OCI-LY1 (cell line): ENCODE results near the gene RASGRF2.

Source experiments
- H2AFZ ChIP-seq: fragments of 200-600 bp; sonication (generic), shearing (Covaris generic); 2 replicates; pipeline ENCODE4 v1.6.0; 2014; ENCODE audit warnings: antibody characterized with exemption, mild to moderate bottlenecking, low read length
- H3F3A ChIP-seq: fragments of 200-600 bp; sonication (generic), shearing (Covaris generic); 2 replicates; pipeline ENCODE4 v1.6.0; 2014; ENCODE audit warnings: mild to moderate bottlenecking, antibody characterized with exemption, low read length, moderate library complexity; ENCODE audit not compliant: insufficient read depth
- H3K27ac ChIP-seq: fragments of 200-600 bp; sonication (generic); 2 replicates; pipeline ENCODE4 v1.5.1; 2014; ENCODE audit warnings: low read length, mixed run types, mild to moderate bottlenecking, low read depth; ENCODE audit not compliant: poor library complexity, severe bottlenecking
- H3K27me3 ChIP-seq: fragments of 200-600 bp; sonication (generic); 2 replicates; pipeline ENCODE4 v1.6.0; 2014; ENCODE audit warnings: antibody characterized with exemption, mild to moderate bottlenecking, low read length, moderate library complexity; ENCODE audit not compliant: insufficient read depth
- H3K36me3 ChIP-seq: fragments of 200-600 bp; sonication (generic); 2 replicates; pipeline ENCODE4 v1.6.1; 2014; ENCODE audit warnings: mild to moderate bottlenecking, antibody characterized with exemption, low read length, moderate library complexity, mixed read lengths; ENCODE audit not compliant: insufficient read depth
- H3K4me1 ChIP-seq: fragments of 200-600 bp; sonication (generic); 2 replicates; pipeline ENCODE4 v1.5.1; 2014; ENCODE audit warnings: mild to moderate bottlenecking, low read length, moderate library complexity; ENCODE audit not compliant: insufficient read depth, severe bottlenecking
- H3K4me2 ChIP-seq: fragments of 200-600 bp; sonication (generic), shearing (Covaris generic); 2 replicates; pipeline ENCODE4 v1.6.1; 2014; ENCODE audit warnings: low read length
- H3K4me3 ChIP-seq: fragments of 200-600 bp; sonication (generic); 2 replicates; pipeline ENCODE4 v1.5.1; 2014; ENCODE audit warnings: low read length, low read depth, mild to moderate bottlenecking, mixed read lengths; ENCODE audit not compliant: poor library complexity, severe bottlenecking
- H3K79me2 ChIP-seq: fragments of 200-600 bp; shearing (Covaris generic); 2 replicates; pipeline ENCODE4 v1.6.1; 2016; ENCODE audit warnings: mixed run types, low read length, mixed read lengths; ENCODE audit not compliant: insufficient read depth
- H3K9ac ChIP-seq: fragments of 200-600 bp; sonication (generic), shearing (Covaris generic); 2 replicates; pipeline ENCODE4 v1.6.1; 2014; ENCODE audit warnings: mild to moderate bottlenecking, low read length, mixed read lengths
- H3K9me2 ChIP-seq: fragments of 200-600 bp; sonication (generic), shearing (Covaris generic); 2 replicates; pipeline ENCODE4 v1.6.1; 2014; ENCODE audit warnings: low read depth, mild to moderate bottlenecking, low read length, mixed read lengths
- H3K9me3 ChIP-seq: fragments of 200-600 bp; shearing (Covaris generic); 2 replicates; pipeline ENCODE4 v1.6.1; 2014; ENCODE audit warnings: low read length, mixed read lengths
- H4K20me1 ChIP-seq: fragments of 200-600 bp; sonication (generic), shearing (Covaris generic); 2 replicates; pipeline ENCODE4 v1.6.0; 2016; ENCODE audit warnings: mild to moderate bottlenecking, low read length; ENCODE audit not compliant: insufficient read depth
- CTCF ChIP-seq: fragments of 200-600 bp; sonication (generic), shearing (Covaris generic); IDR thresholded peaks from 2 replicates; pipeline ENCODE4 v1.5.1; 2017; ENCODE audit warnings: mild to moderate bottlenecking, antibody characterized with exemption, low read length, moderate library complexity, mixed read lengths
- EZH2 ChIP-seq: fragments of 200-600 bp; sonication (generic), shearing (Covaris generic); IDR thresholded peaks from 2 replicates; pipeline ENCODE4 v1.8.0; 2017; ENCODE audit warnings: borderline replicate concordance, mixed run types, mild to moderate bottlenecking, antibody characterized with exemption, low read length, moderate library complexity, mixed read lengths

RASGRF2 gene

GRCh38 chr5:81182396-81183390, 222.5 kb downstream of the RASGRF2 start:
- Histone ChIP-seq H3K36me3 (no peaks in the 10 kb centered on the region), H2AFZ (no peak overlapping the region), H3K79me2 (no peaks in the 10 kb centered on the region), H3K27ac (no peak overlapping the region), H3K27me3 (no peaks in the 10 kb centered on the region), H3K4me2 (no peak overlapping the region), H3K9me2 (no peaks in the 10 kb centered on the region), H3F3A (no peaks in the 10 kb centered on the region), H3K9ac (no peak overlapping the region), H3K9me3 (no peaks in the 10 kb centered on the region), H4K20me1 (no peaks in the 10 kb centered on the region), H3K4me3 (no peak overlapping the region), H3K4me1 (no peaks in the 10 kb centered on the region)
- TF ChIP-seq EZH2 (no peak), CTCF (no peak)

GRCh38 chr5:81183811-81184748, 223.9 kb downstream of the RASGRF2 start:
- no peak for TF ChIP-seq CTCF
- no peak for TF ChIP-seq EZH2
- no peak overlapping the region for H2AFZ ChIP-seq
- H3K79me2 ChIP-seq = no peaks in the 10 kb centered on the region
- no peaks in the 10 kb centered on the region for H3K4me1 ChIP-seq
- H3K4me3 ChIP-seq = no peak overlapping the region
- H3K27ac ChIP-seq = no peak overlapping the region
- H3K4me2 ChIP-seq = no peak overlapping the region
- no peak overlapping the region for H3K9ac ChIP-seq
- H4K20me1 ChIP-seq = no peaks in the 10 kb centered on the region
- no peaks in the 10 kb centered on the region for H3K27me3 ChIP-seq
- H3K9me2 ChIP-seq = no peaks in the 10 kb centered on the region
- H3K9me3 ChIP-seq = no peaks in the 10 kb centered on the region
- no peaks in the 10 kb centered on the region for H3K36me3 ChIP-seq
- no peaks in the 10 kb centered on the region for H3F3A ChIP-seq

DNA sequence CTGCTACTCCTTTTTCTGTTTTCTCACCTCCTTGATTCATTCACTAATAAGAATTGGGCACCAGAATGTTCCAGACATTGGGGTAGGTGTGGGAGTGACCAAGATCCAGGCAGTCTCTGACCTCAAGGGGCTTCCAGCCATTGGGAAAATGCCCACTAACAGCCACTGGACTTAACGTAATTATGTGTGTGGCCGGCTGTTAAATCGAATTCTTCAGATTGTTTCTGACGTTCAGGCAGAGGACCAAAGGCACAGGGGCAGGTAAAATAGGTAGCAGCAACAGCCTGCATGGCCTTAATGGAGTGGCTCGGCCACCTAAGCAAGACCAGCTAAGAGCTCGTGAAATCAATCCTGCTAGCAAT, 224.6 kb downstream of the RASGRF2 start:
- no peak overlapping the region for H3K4me2 ChIP-seq
- no peaks in the 10 kb centered on the region for H3K4me1 ChIP-seq
- H2AFZ ChIP-seq = no peak overlapping the region
- H3K79me2 ChIP-seq = no peaks in the 10 kb centered on the region
- H3K36me3 ChIP-seq = no peaks in the 10 kb centered on the region
- TF ChIP-seq CTCF = no peak
- no peak for TF ChIP-seq EZH2
- no peaks in the 10 kb centered on the region for H3K9me3 ChIP-seq
- no peaks in the 10 kb centered on the region for H4K20me1 ChIP-seq
- no peak overlapping the region for H3K27ac ChIP-seq
- no peaks in the 10 kb centered on the region for H3K9me2 ChIP-seq
- no peaks in the 10 kb centered on the region for H3F3A ChIP-seq
- no peaks in the 10 kb centered on the region for H3K27me3 ChIP-seq
- no peak overlapping the region for H3K4me3 ChIP-seq
- H3K9ac ChIP-seq = no peak overlapping the region
